Stimulated activated CD4-positive, alpha-beta T cell treated with anti-CD3 and anti-CD28 coated beads, Interleukin-2, amount 100 ng/mL, for 4 hours (primary cell): ENCODE measurements around the gene PCNP.
A peak's percentile ranks its signal among the peaks of the same experiment; 100 is the strongest.
"Not testable (repeated sequence)": the region's sequence is repeated elsewhere in the genome, so short reads cannot be mapped to it uniquely, and the experiment has no call there.

Experiments used
- DNase-seq: peaks from one replicate; pipeline ENCODE4 v3.0.0-alpha.2; 2020; ENCODE audit warnings: low read depth

Gene PCNP

GRCh38 chr3:101567528-101568317 is 6.3 kb upstream of the PCNP start:
- peak; percentile 48 for DNase-seq

- no peak for DNase-seq
Observed at GRCh38 chr3:101571028-101571895, 2.7 kb upstream of the PCNP start.

- DNase-seq = peak; percentile 18
Observed at GRCh38 chr3:101574388-101575112, 570 bp downstream of the PCNP start.

GRCh38 chr3:101577286-101577685 is 3.3 kb downstream of the PCNP start:
- no peak for DNase-seq

GRCh38 chr3:101588616-101589015 is 14.6 kb downstream of the PCNP start:
- no peak for DNase-seq

GRCh38 chr3:101591071-101591470 is 17.1 kb downstream of the PCNP start:
- no peak for DNase-seq

GRCh38 chr3:101602731-101603130 is 28.8 kb downstream of the PCNP start:
- DNase-seq = no peak

- DNase-seq = no peak
Observed at GRCh38 chr3:101603184-101603583, 29.2 kb downstream of the PCNP start.

- not testable (repeated sequence) for DNase-seq
Observed at GRCh38 chr3:101605398-101605797, 31.4 kb downstream of the PCNP start.

GRCh38 chr3:101611023-101611422 is 37.0 kb downstream of the PCNP start:
- no peak for DNase-seq

- not testable (repeated sequence) for DNase-seq
Observed at GRCh38 chr3:101613014-101613413, 39.0 kb downstream of the PCNP start.

GRCh38 chr3:101615525-101615924 is 41.5 kb downstream of the PCNP start:
- DNase-seq = no peak

GRCh38 chr3:101617478-101617877 is 43.5 kb downstream of the PCNP start:
- no peak for DNase-seq

- no peak for DNase-seq
Observed at GRCh38 chr3:101618726-101619125, 44.7 kb downstream of the PCNP start.

GRCh38 chr3:101619734-101620133 is 45.8 kb downstream of the PCNP start:
- DNase-seq = no peak

- DNase-seq = no peak
Observed at GRCh38 chr3:101623656-101624055, 49.7 kb downstream of the PCNP start.

GRCh38 chr3:101624857-101625256 is 50.9 kb downstream of the PCNP start:
- no peak for DNase-seq

GRCh38 chr3:101625879-101626278 is 51.9 kb downstream of the PCNP start:
- DNase-seq = no peak

- no peak for DNase-seq
Observed at GRCh38 chr3:101629219-101629618, 55.2 kb downstream of the PCNP start.

GRCh38 chr3:101631098-101631796 is 57.3 kb downstream of the PCNP start:
- no peak for DNase-seq

- not testable (repeated sequence) for DNase-seq
Observed at GRCh38 chr3:101631959-101632358, 58.0 kb downstream of the PCNP start.

GRCh38 chr3:101632586-101632985 is 58.6 kb downstream of the PCNP start:
- DNase-seq = no peak
